IPS-18a (cell line): Measurements from ENCODE around the gene DNASE1.
"Not testable (repeated sequence)": the region's sequence is repeated elsewhere in the genome, so short reads cannot be mapped to it uniquely, and the experiment has no call there.

ENCODE experiments used
- H3K27ac ChIP-seq: one replicate; pipeline ENCODE4 v1.5.1; 2013; ENCODE audit warnings: low read length
- H3K27me3 ChIP-seq: one replicate; pipeline ENCODE4 v1.6.1; 2013; ENCODE audit warnings: mild to moderate bottlenecking, low read length; ENCODE audit not compliant: control insufficient read depth, insufficient read depth
- H3K36me3 ChIP-seq: one replicate; pipeline ENCODE4 v1.6.1; 2013; ENCODE audit warnings: low read depth, low read length; ENCODE audit not compliant: control insufficient read depth
- H3K4me1 ChIP-seq: one replicate; pipeline ENCODE4 v1.6.1; 2013; ENCODE audit warnings: low read depth, low read length; ENCODE audit not compliant: control insufficient read depth
- H3K4me3 ChIP-seq: one replicate; pipeline ENCODE4 v1.5.1; 2013; ENCODE audit warnings: low read length
- H3K9ac ChIP-seq: one replicate; pipeline ENCODE4 v1.6.1; 2013; ENCODE audit warnings: mild to moderate bottlenecking, low read length, moderate library complexity
- H3K9me3 ChIP-seq: one replicate; pipeline ENCODE4 v1.6.1; 2013; ENCODE audit warnings: low read depth, low read length; ENCODE audit not compliant: control insufficient read depth

The DNASE1 gene

GRCh38 chr16:3643095-3643730, 11.3 kb upstream of the DNASE1 start:
- Histone ChIP-seq H3K27me3 (no peaks in the 10 kb centered on the region), H3K4me3 (no peak overlapping the region), H3K36me3 (no peaks in the 10 kb centered on the region), H3K9me3 (no peaks in the 10 kb centered on the region), H3K9ac (no peak overlapping the region), H3K27ac (no peak overlapping the region), H3K4me1 (peaks cover 24% of the 10 kb centered on the region)

GRCh38 chr16:3645108-3645503, 9.4 kb upstream of the DNASE1 start:
- Histone ChIP-seq H3K27me3 (no peaks in the 10 kb centered on the region), H3K4me3 (no peak overlapping the region), H3K9me3 (no peaks in the 10 kb centered on the region), H3K4me1 (peaks cover 24% of the 10 kb centered on the region), H3K27ac (peak overlapping the region; percentile 43), H3K36me3 (no peaks in the 10 kb centered on the region), H3K9ac (peak overlapping the region; percentile 59)

- peak overlapping the region; percentile 88 for H3K27ac ChIP-seq
- H3K4me3 ChIP-seq, result peak overlapping the region; percentile 34
- H3K9me3 ChIP-seq, result no peaks in the 10 kb centered on the region
- peaks cover 24% of the 10 kb centered on the region for H3K4me1 ChIP-seq
- no peaks in the 10 kb centered on the region for H3K27me3 ChIP-seq
- no peaks in the 10 kb centered on the region for H3K36me3 ChIP-seq
- H3K9ac ChIP-seq, result peak overlapping the region; percentile 59
Observed at GRCh38 chr16:3645504-3646347, 8.8 kb upstream of the DNASE1 start.

- Histone ChIP-seq H3K9ac (peak overlapping the region; percentile 59), H3K27ac (peak overlapping the region; percentile 88)
Observed at GRCh38 chr16:3646348-3646920, 8.1 kb upstream of the DNASE1 start.

GRCh38 chr16:3650631-3651265, 3.7 kb upstream of the DNASE1 start:
- H3K36me3 ChIP-seq, result peaks cover 3% of the 10 kb centered on the region
- no peaks in the 10 kb centered on the region for H3K9me3 ChIP-seq
- H3K9ac ChIP-seq, result no peak overlapping the region
- no peak overlapping the region for H3K27ac ChIP-seq
- H3K27me3 ChIP-seq, result no peaks in the 10 kb centered on the region
- peaks cover 20% of the 10 kb centered on the region for H3K4me1 ChIP-seq
- no peak overlapping the region for H3K4me3 ChIP-seq

More at GRCh38 chr16:3646348-3646920, 8.1 kb upstream of the DNASE1 start:
- Histone ChIP-seq H3K27me3 (no peaks in the 10 kb centered on the region), H3K4me3 (no peak overlapping the region), H3K36me3 (no peaks in the 10 kb centered on the region), H3K9me3 (no peaks in the 10 kb centered on the region), H3K4me1 (peaks cover 24% of the 10 kb centered on the region)

GRCh38 chr16:3651461-3652372, 2.8 kb upstream of the DNASE1 start:
- Histone ChIP-seq H3K36me3 (peaks cover 6% of the 10 kb centered on the region), H3K4me3 (no peak overlapping the region), H3K9me3 (no peaks in the 10 kb centered on the region), H3K27ac (no peak overlapping the region), H3K27me3 (no peaks in the 10 kb centered on the region), H3K9ac (no peak overlapping the region), H3K4me1 (peaks cover 11% of the 10 kb centered on the region)

GRCh38 chr16:3652373-3653195, 1.9 kb upstream of the DNASE1 start:
- Histone ChIP-seq H3K4me1 (peaks cover 8% of the 10 kb centered on the region), H3K27ac (no peak overlapping the region), H3K36me3 (peaks cover 15% of the 10 kb centered on the region), H3K9me3 (no peaks in the 10 kb centered on the region), H3K9ac (no peak overlapping the region), H3K27me3 (no peaks in the 10 kb centered on the region), H3K4me3 (no peak overlapping the region)

GRCh38 chr16:3655030-3655395, 522 bp downstream of the DNASE1 start:
- Histone ChIP-seq H3K27me3 (no peaks in the 10 kb centered on the region), H3K4me1 (peaks cover 8% of the 10 kb centered on the region), H3K27ac (no peak overlapping the region), H3K4me3 (no peak overlapping the region), H3K9ac (no peak overlapping the region), H3K36me3 (peaks cover 21% of the 10 kb centered on the region), H3K9me3 (no peaks in the 10 kb centered on the region)

GRCh38 chr16:3655396-3656159, 1.1 kb downstream of the DNASE1 start:
- no peak overlapping the region for H3K4me3 ChIP-seq
- no peak overlapping the region for H3K27ac ChIP-seq
- H3K9me3 ChIP-seq, result no peaks in the 10 kb centered on the region
- H3K27me3 ChIP-seq, result no peaks in the 10 kb centered on the region
- no peak overlapping the region for H3K9ac ChIP-seq
- H3K36me3 ChIP-seq, result peaks cover 21% of the 10 kb centered on the region
- H3K4me1 ChIP-seq, result peaks cover 8% of the 10 kb centered on the region

GRCh38 chr16:3656160-3656490, 1.6 kb downstream of the DNASE1 start:
- H3K9ac ChIP-seq, H3K4me3 ChIP-seq, H3K9me3 ChIP-seq, H3K27ac ChIP-seq, H3K27me3 ChIP-seq, H3K4me1 ChIP-seq: not testable (repeated sequence)
- peaks cover 27% of the 10 kb centered on the region for H3K36me3 ChIP-seq
